GM10266 (cell line): ENCODE data around the gene SAP30L.

Experiments used
- DNase-seq: peaks from one replicate; pipeline ENCODE4 v3.0.0; 2012; ENCODE audit errors: extremely low spot score
- CTCF ChIP-seq: IDR thresholded peaks from 2 replicates; pipeline ENCODE4 v1.5.1; 2012; ENCODE audit warnings: mild to moderate bottlenecking, low read depth; ENCODE audit not compliant: control insufficient read depth, insufficient read depth; ENCODE audit errors: missing control alignments

The SAP30L gene

DNA sequence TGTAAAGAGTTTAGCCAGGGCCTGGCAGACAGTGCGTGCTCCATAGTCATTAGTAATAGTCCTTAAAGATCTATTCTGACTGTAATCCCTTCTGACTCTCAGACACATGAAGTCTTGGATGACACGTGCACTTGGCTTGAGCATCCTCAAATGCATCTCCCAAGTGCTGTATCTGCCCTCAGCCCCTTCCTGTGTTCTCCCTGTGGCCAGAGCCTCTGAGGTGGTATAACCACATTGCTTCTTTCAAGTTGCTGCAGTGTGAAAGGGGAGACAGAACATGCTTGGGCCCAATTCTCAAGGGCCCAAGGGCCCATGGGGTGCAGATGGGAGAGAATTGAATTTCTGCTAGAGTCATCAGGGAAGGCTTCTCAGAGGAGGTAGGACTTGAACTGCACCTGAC, 62.3 kb downstream of the SAP30L start:
- TF ChIP-seq CTCF, result no peak
- DNase-seq, result no peak

- TF ChIP-seq CTCF, result no peak
- DNase-seq, result no peak
These were observed 64.2 kb downstream of the SAP30L start for GRCh38 chr5:154509784-154510555.
